Endothelial cell of umbilical vein (primary cell): ENCODE data around the gene CD44. TPM values are rescaled to one million over a fixed set of nuclear protein-coding genes. Genes with fewer than 3 reads are reported as not detected.

Experiments
- BruUV-seq: library from RNA; stranded (reverse); fragments of 400-500 nt; replicated peaks from 2 replicates; lab custom pipeline; 2021; lab: Mats Ljungman, UMichigan
- CTCF ChIA-PET: fragments of 300-600, 350-600 bp; sonication (Branson Sonifier 250); formaldehyde crosslinking; loops from one replicate; lab custom pipeline; 2021; ENCODE audit warnings: antibody characterized with exemption, inconsistent platforms; lab: Charles Lee
- POLR2A ChIA-PET: fragments of 300-600, 350-600 bp; sonication (Branson Sonifier 250); formaldehyde crosslinking; loops from one replicate; lab custom pipeline; 2021; ENCODE audit warnings: antibody characterized with exemption, inconsistent platforms; lab: Charles Lee
- DNase-seq: peaks from one replicate; pipeline ENCODE4 v3.0.0-alpha.2; 2011; ENCODE audit warnings: low read depth, low spot score
- FAIRE-seq: peaks from 2 replicates; lab custom pipeline; 2011; peaks lifted over from hg19 to GRCh38; lab: Jason Lieb, UNC
- H2AFZ ChIP-seq: 2 replicates; pipeline ENCODE4 v1.6.0; 2012; ENCODE audit warnings: low read depth, low read length, control low read depth, inconsistent platforms
- H3K27ac ChIP-seq: 2 replicates; pipeline ENCODE4 v1.5.1; 2011; ENCODE audit warnings: low read depth, mild to moderate bottlenecking, control low read depth, low read length, moderate library complexity; ENCODE audit not compliant: insufficient read depth
- H3K27me3 ChIP-seq, 2 experiments: 2 replicates each; pipeline versions ENCODE4 v1.6.0 to v1.6.1; 2011; ENCODE audit warnings: low read length in 2 of 2, mixed read lengths in 1 of 2; ENCODE audit not compliant: control insufficient read depth in 2 of 2, insufficient read depth in 2 of 2
- H3K36me3 ChIP-seq, 2 experiments: 2 replicates in 1 of 2; 3 replicates in 1 of 2; pipeline ENCODE4 v1.5.1; 2011; ENCODE audit warnings: low read length in 2 of 2, mild to moderate bottlenecking in 1 of 2, moderate library complexity in 1 of 2; ENCODE audit not compliant: control insufficient read depth in 2 of 2, insufficient read depth in 2 of 2; ENCODE audit errors: extremely low read depth in 1 of 2
- H3K4me1 ChIP-seq: 3 replicates; pipeline ENCODE4 v1.5.1; 2011; ENCODE audit warnings: mild to moderate bottlenecking, low read length; ENCODE audit not compliant: control insufficient read depth, insufficient read depth; ENCODE audit errors: extremely low read depth
- H3K4me2 ChIP-seq: 2 replicates; pipeline ENCODE4 v1.6.1; 2011; ENCODE audit warnings: low read length, control low read depth, mixed read lengths; ENCODE audit not compliant: insufficient read depth
- H3K4me3 ChIP-seq, 3 experiments: fragments of 200-600 bp in 1 of 3; sonication (generic), shearing (Covaris generic) in 1 of 3; replicated peaks in 1 of 3; 2 replicates each; pipeline ENCODE4 v1.5.1; 2011 to 2016; ENCODE audit warnings: control low read depth in 3 of 3, low read length in 3 of 3, mild to moderate bottlenecking in 2 of 3, inconsistent platforms in 1 of 3, low read depth in 1 of 3, moderate library complexity in 1 of 3; ENCODE audit not compliant: insufficient read depth in 1 of 3
- H3K79me2 ChIP-seq: 2 replicates; pipeline ENCODE4 v1.6.0; 2012; ENCODE audit warnings: low read length, inconsistent platforms; ENCODE audit not compliant: control insufficient read depth, insufficient read depth
- H3K9ac ChIP-seq: replicated peaks from 2 replicates; pipeline ENCODE3; 2011; ENCODE audit warnings: low read length, control low read depth; ENCODE audit not compliant: insufficient read depth; ENCODE audit errors: extremely low read depth
- H3K9me1 ChIP-seq: replicated peaks from 3 replicates; pipeline ENCODE4 v1.6.0; 2011; ENCODE audit warnings: mild to moderate bottlenecking, low read length; ENCODE audit not compliant: control insufficient read depth, insufficient read depth; ENCODE audit errors: extremely low read depth
- H3K9me3 ChIP-seq: replicated peaks from 2 replicates; pipeline ENCODE4 v1.5.1; 2012; ENCODE audit warnings: low read length, inconsistent platforms; ENCODE audit not compliant: control insufficient read depth, insufficient read depth
- H4K20me1 ChIP-seq: replicated peaks from 2 replicates; pipeline ENCODE3; 2011; ENCODE audit warnings: mild to moderate bottlenecking, low read length; ENCODE audit not compliant: control insufficient read depth, insufficient read depth; ENCODE audit errors: extremely low read depth
- CTCF ChIP-seq, 2 donors: IDR thresholded peaks; 1 replicate in 1 of 2; 2 replicates in 1 of 2; pipeline ENCODE4 v1.5.1; 2011; ENCODE audit warnings: low read length in 2 of 2, mild to moderate bottlenecking in 2 of 2, moderate library complexity in 2 of 2, control low read depth in 1 of 2, inconsistent platforms in 1 of 2, low read depth in 1 of 2; ENCODE audit not compliant: insufficient read depth in 1 of 2; ENCODE audit errors: extremely low read depth in 1 of 2
- EZH2 ChIP-seq: IDR thresholded peaks from 2 replicates; pipeline ENCODE4 v1.6.1; 2012; ENCODE audit warnings: borderline replicate concordance, low read depth, mild to moderate bottlenecking, moderate library complexity, low read length, inconsistent platforms; ENCODE audit not compliant: severe bottlenecking
- FOS ChIP-seq: IDR thresholded peaks from 2 replicates; pipeline ENCODE4 v1.6.1; 2011; ENCODE audit warnings: mild to moderate bottlenecking, low read length, moderate library complexity, borderline replicate concordance; ENCODE audit not compliant: insufficient read depth
- GATA2 ChIP-seq: IDR thresholded peaks from 2 replicates; pipeline ENCODE4 v1.7.0; 2011; ENCODE audit warnings: low read depth, mild to moderate bottlenecking, moderate library complexity, mixed read lengths, low read length; ENCODE audit not compliant: insufficient read length, insufficient read depth
- JUN ChIP-seq: IDR thresholded peaks from 2 replicates; pipeline ENCODE4 v1.6.1; 2011; ENCODE audit warnings: borderline replicate concordance, low read depth; ENCODE audit not compliant: insufficient read length, insufficient read depth
- MAX ChIP-seq: IDR thresholded peaks from 2 replicates; pipeline ENCODE4 v1.6.1; 2011; ENCODE audit not compliant: insufficient read depth, insufficient read length
- MYC ChIP-seq: IDR thresholded peaks from one replicate; pipeline ENCODE4 v1.6.1; 2011; ENCODE audit warnings: mild to moderate bottlenecking, low read depth, low read length
- POLR2A ChIP-seq: IDR thresholded peaks from 2 replicates; pipeline ENCODE4 v1.6.1; 2012; ENCODE audit warnings: low read depth, mild to moderate bottlenecking, control low read depth, low read length
- POLR2AphosphoS5 ChIP-seq: IDR thresholded peaks from 2 replicates; pipeline ENCODE4 v1.6.1; 2012; ENCODE audit warnings: low read depth, mild to moderate bottlenecking, control low read depth, low read length, moderate library complexity; ENCODE audit not compliant: insufficient read depth
- dilution Hi-C: fragments of 300-500 bp; cut with MboI; formaldehyde crosslinking; loops from one replicate; pipeline ENCODE4 v1.15.0; 2019; ENCODE audit warnings: low sequenced_read_pairs; ENCODE audit not compliant: extremely low pct_ligation_motif_present
- intact Hi-C: fragments of 100-400 bp; cut with micrococcal nuclease; formaldehyde crosslinking; loops from one replicate; pipeline ENCODE4 v1.10.0; 2022
- polyA plus RNA-seq, 4 experiments: library from polyadenylated mRNA; depleted of rRNA in 3 of 4; stranded (reverse) in 3 of 4; unstranded in 1 of 4; fragments of >200 nt; gene quantifications; 2 replicates each; pipeline versions ENCODE4 v1.2.1 to v1.2.3, GENCODE V29; 2011 to 2012; ENCODE audit warnings: missing spikeins in 1 of 4
- total RNA-seq: library from RNA; stranded (reverse); gene quantifications from 2 replicates; pipeline ENCODE4 v1.2.3, GENCODE V29; 2021

CD44 gene
- total and polyA plus RNA-seq, 2 donors (not counting 3 experiments of a cell fraction or from before 2014, with no cell fraction given): 25.5 to 26.3 TPM

GRCh38 chr11:35154952-35155351 lies 16.0 kb downstream of the CD44 start:
- no peaks in the 10 kb centered on the region for H3K27me3 ChIP-seq
- FAIRE-seq (no peak), DNase-seq (no peak)
- POLR2A ChIA-PET: no interaction called here
- no peaks in the 10 kb centered on the region for H3K9me1 ChIP-seq
- peaks cover 17% of the 10 kb centered on the region for H3K4me1 ChIP-seq
- H3K4me2 ChIP-seq: no peak overlapping the region
- CTCF ChIA-PET: interaction anchor here (1.5 kb wide), 1 partner anchor 179 kb away, joined by 4 read pairs; no protein-coding TSS in a partner anchor
- TF ChIP-seq POLR2AphosphoS5 (no peak), CTCF (IDR thresholded peaks at IDR 0.05; ENCODE audit: extremely low read depth in 1 of 2, insufficient read depth in 1 of 2, low read depth in 1 of 2, low read length in 2 of 2) (no peak), MAX (no peak), MYC (no peak), JUN (no peak), FOS (no peak), EZH2 (no peak), GATA2 (no peak), POLR2A (no peak)
- H2AFZ ChIP-seq: no peak overlapping the region
- intact Hi-C loops: no loop called here
- BruUV-seq: no TSS peak
- H3K9me3 ChIP-seq: no peaks in the 10 kb centered on the region
- H3K27ac ChIP-seq: no peak overlapping the region
- peaks cover 99% of the 10 kb centered on the region for H3K79me2 ChIP-seq
- H3K9ac ChIP-seq: no peak overlapping the region
- H3K4me3 ChIP-seq: no peak overlapping the region
- H4K20me1 ChIP-seq: no peaks in the 10 kb centered on the region
- dilution Hi-C loops: no loop called here
- no peaks in the 10 kb centered on the region for H3K36me3 ChIP-seq
